SK-N-SH (cell line): Measurements from ENCODE around the gene CDH4. TPM values are rescaled to one million over a fixed set of nuclear protein-coding genes. Genes with fewer than 3 reads are reported as not detected.

ENCODE experiments used
- CTCF ChIA-PET: fragments of 300-600, 350-600 bp; formaldehyde crosslinking; extraction: SDS; loops from one replicate; lab custom pipeline; 2021; lab: Yijun Ruan, JAX
- POLR2A ChIA-PET: fragments of 350-600 bp; sonication (Branson Sonifier 250); formaldehyde crosslinking; extraction: SDS; loops from one replicate; lab custom pipeline; 2020; ENCODE audit warnings: antibody characterized with exemption, inconsistent platforms; lab: Yijun Ruan, JAX
- DNase-seq: peaks from one replicate; pipeline ENCODE4 v3.0.0; 2012
- H2AFZ ChIP-seq: fragments of 200-600 bp; sonication (generic); 2 replicates; pipeline ENCODE4 v1.8.1; 2016; ENCODE audit warnings: antibody characterized with exemption, mild to moderate bottlenecking, low read depth
- H3F3A ChIP-seq: fragments of 200-600 bp; sonication (generic); replicated peaks from 2 replicates; pipeline ENCODE3; 2016; ENCODE audit warnings: antibody characterized with exemption, mild to moderate bottlenecking; ENCODE audit not compliant: insufficient read depth
- H3K27ac ChIP-seq, 2 experiments: fragments of 200-500 bp in 1 of 2; fragments of 200-600 bp in 1 of 2; sonication (Bioruptor generic) in 1 of 2; sonication (generic), shearing (Covaris generic) in 1 of 2; 2 replicates each; pipeline versions ENCODE4 v1.5.1 to v1.6.1; 2014 to 2016; ENCODE audit warnings: low read depth in 2 of 2, inconsistent platforms in 1 of 2, low read length in 1 of 2, mild to moderate bottlenecking in 1 of 2, mixed read lengths in 1 of 2
- H3K27me3 ChIP-seq: fragments of 200-600 bp; sonication (generic), shearing (Covaris generic); 2 replicates; pipeline ENCODE4 v1.6.1; 2016; ENCODE audit warnings: mixed run types; ENCODE audit not compliant: insufficient read depth
- H3K36me3 ChIP-seq, 2 experiments: fragments of 200-500 bp in 1 of 2; fragments of 200-600 bp in 1 of 2; sonication (Bioruptor generic) in 1 of 2; sonication (generic) in 1 of 2; replicated peaks in 1 of 2; 2 replicates each; pipeline versions ENCODE3 to v1.5.1; 2014 to 2016; ENCODE audit warnings: low read length in 1 of 2, mild to moderate bottlenecking in 1 of 2; ENCODE audit not compliant: insufficient read depth in 2 of 2, control insufficient read depth in 1 of 2
- H3K4me1 ChIP-seq, 2 experiments: fragments of 200-500 bp in 1 of 2; fragments of 200-600 bp in 1 of 2; sonication (Bioruptor generic) in 1 of 2; sonication (generic), shearing (Covaris generic) in 1 of 2; 2 replicates each; pipeline versions ENCODE4 v1.5.1 to v1.6.1; 2014 to 2016; ENCODE audit warnings: low read depth in 1 of 2, low read length in 1 of 2, mixed run types in 1 of 2; ENCODE audit not compliant: insufficient read depth in 2 of 2, control insufficient read depth in 1 of 2
- H3K4me2 ChIP-seq: fragments of 200-600 bp; sonication (generic), shearing (Covaris generic); 2 replicates; pipeline ENCODE4 v1.6.1; 2017; ENCODE audit warnings: mixed run types
- H3K4me3 ChIP-seq, 2 experiments: fragments of 200-500 bp in 1 of 2; fragments of 200-600 bp in 1 of 2; sonication (Bioruptor generic) in 1 of 2; sonication (generic), shearing (Covaris generic) in 1 of 2; 2 replicates each; pipeline versions ENCODE4 v1.5.1 to v1.8.1; 2014 to 2016; ENCODE audit warnings: low read depth in 2 of 2, inconsistent platforms in 1 of 2, low read length in 1 of 2, mild to moderate bottlenecking in 1 of 2, mixed read lengths in 1 of 2, moderate library complexity in 1 of 2
- H3K79me2 ChIP-seq: fragments of 200-600 bp; sonication (generic); 2 replicates; pipeline ENCODE4 v1.8.1; 2017; ENCODE audit warnings: mild to moderate bottlenecking; ENCODE audit not compliant: insufficient read depth
- H3K9ac ChIP-seq: fragments of 200-600 bp; sonication (generic); 2 replicates; pipeline ENCODE4 v1.6.1; 2017; ENCODE audit warnings: mixed run types
- H3K9me2 ChIP-seq: fragments of 200-600 bp; sonication (generic); 2 replicates; pipeline ENCODE4 v1.6.1; 2017; ENCODE audit warnings: mixed run types
- H3K9me3 ChIP-seq: fragments of 200-600 bp; sonication (generic); 2 replicates; pipeline ENCODE4 v1.6.1; 2017; ENCODE audit warnings: mixed run types, mild to moderate bottlenecking, moderate library complexity
- H4K20me1 ChIP-seq: fragments of 200-600 bp; sonication (generic); 2 replicates; pipeline ENCODE4 v1.6.1; 2017; ENCODE audit warnings: mild to moderate bottlenecking, mixed run types; ENCODE audit not compliant: insufficient read depth
- CHD2 ChIP-seq: fragments of 150-350 bp; IDR thresholded peaks from 2 replicates; pipeline ENCODE4 v1.6.1; 2018; ENCODE audit warnings: low read length; ENCODE audit not compliant: partially characterized antibody
- EP300 ChIP-seq, 2 experiments: IDR thresholded peaks; 2 replicates each; pipeline versions ENCODE4 v1.4.0 to v1.6.1; 2012; ENCODE audit warnings: borderline replicate concordance in 1 of 2, low read depth in 1 of 2, low read length in 1 of 2
- EZH2phosphoT487 ChIP-seq: fragments of 200-600 bp; sonication (generic); IDR thresholded peaks from 2 replicates; pipeline ENCODE4 v1.6.1; 2017; ENCODE audit warnings: low read depth, mixed run types, mild to moderate bottlenecking, antibody characterized with exemption, moderate library complexity, borderline replicate concordance
- FOSL2 ChIP-seq: IDR thresholded peaks from 2 replicates; pipeline ENCODE4 v1.4.0; 2012; ENCODE audit warnings: low read depth, mild to moderate bottlenecking, moderate library complexity, borderline replicate concordance
- IRF3 ChIP-seq: fragments of 150-350 bp; IDR thresholded peaks from 2 replicates; pipeline ENCODE4 v1.6.1; 2016; ENCODE audit warnings: mild to moderate bottlenecking, low read depth, low read length
- MXI1 ChIP-seq: IDR thresholded peaks from 2 replicates; pipeline ENCODE4 v1.6.1; 2012; ENCODE audit warnings: mild to moderate bottlenecking, low read depth, low read length, improper control_type of control experiment
- NRF1 ChIP-seq: IDR thresholded peaks from 2 replicates; pipeline ENCODE4 v1.6.1; 2012; ENCODE audit warnings: low read depth, mild to moderate bottlenecking, low read length
- PBX3 ChIP-seq: IDR thresholded peaks from 2 replicates; pipeline ENCODE4; 2012
- RAD21 ChIP-seq: IDR thresholded peaks from 2 replicates; pipeline ENCODE4 v1.6.1; 2012; ENCODE audit warnings: mild to moderate bottlenecking, low read length
- RCOR1 ChIP-seq: fragments of 150-350 bp; IDR thresholded peaks from 2 replicates; pipeline ENCODE4 v1.6.1; 2017; ENCODE audit warnings: antibody characterized with exemption, low read length
- SMC3 ChIP-seq: IDR thresholded peaks from 2 replicates; pipeline ENCODE4 v1.6.1; 2012; ENCODE audit warnings: low read depth, low read length, improper control_type of control experiment
- TAF1 ChIP-seq: IDR thresholded peaks from 2 replicates; pipeline ENCODE4 v1.6.1; 2012; ENCODE audit warnings: low read depth, mild to moderate bottlenecking, low read length, moderate library complexity, borderline replicate concordance
- TCF12 ChIP-seq: IDR thresholded peaks from 2 replicates; pipeline ENCODE4 v1.4.0; 2012
- USF2 ChIP-seq: fragments of 150-350 bp; IDR thresholded peaks from 2 replicates; pipeline ENCODE4 v1.6.1; 2017; ENCODE audit warnings: antibody characterized with exemption, low read length, low read depth, borderline replicate concordance
- ZBTB33 ChIP-seq: IDR thresholded peaks from 2 replicates; pipeline ENCODE4 v1.4.0; 2012; ENCODE audit warnings: low read depth, borderline replicate concordance
- WGBS: methylation state at CpG from one replicate; pipeline ENCODE4 v1.1.6; 2017; ENCODE audit warnings: low lambda C conversion rate; 5-methylcytosine and 5-hydroxymethylcytosine counted together
- polyA plus RNA-seq, 3 experiments: library from polyadenylated mRNA; depleted of rRNA; stranded (reverse); fragments of >200 nt; gene quantifications; 2 replicates each; pipeline ENCODE4 v1.2.3, GENCODE V29; 2012

The CDH4 gene
- polyA plus RNA-seq, 1 of the 3 experiments (the other 2 are of a cell fraction) = not detected

GRCh38 chr20:61341605-61342004, 89.5 kb downstream of the CDH4 start:
- DNase-seq = no peak
- Histone ChIP-seq H3K9me3 (no peaks in the 10 kb centered on the region), H3K4me1 (no peaks in the 10 kb centered on the region), H3K4me2 (no peak overlapping the region), H3K79me2 (no peaks in the 10 kb centered on the region), H3K9me2 (no peaks in the 10 kb centered on the region), H3F3A (no peaks in the 10 kb centered on the region), H3K9ac (no peak overlapping the region), H3K27ac (no peak overlapping the region), H3K27me3 (no peaks in the 10 kb centered on the region), H3K36me3 (no peaks in the 10 kb centered on the region), H3K4me3 (no peak overlapping the region), H2AFZ (no peak overlapping the region), H4K20me1 (no peaks in the 10 kb centered on the region)
- WGBS = 35% methylated on average over 5 of the region's 5 CpGs
- CTCF ChIA-PET = no interaction called here
- TF ChIP-seq IRF3 = no peak
- TF ChIP-seq FOSL2 = no peak
- POLR2A ChIA-PET = no interaction called here

- 36% methylated on average over 9 of the region's 9 CpGs for WGBS
- Histone ChIP-seq H3K4me1 (no peaks in the 10 kb centered on the region), H3K9ac (no peak overlapping the region), H3K36me3 (no peaks in the 10 kb centered on the region), H3F3A (no peaks in the 10 kb centered on the region), H3K9me2 (no peaks in the 10 kb centered on the region), H3K79me2 (no peaks in the 10 kb centered on the region), H3K4me3 (no peak overlapping the region), H3K4me2 (no peak overlapping the region), H3K9me3 (no peaks in the 10 kb centered on the region), H4K20me1 (no peaks in the 10 kb centered on the region), H3K27ac (no peak overlapping the region), H3K27me3 (no peaks in the 10 kb centered on the region), H2AFZ (no peak overlapping the region)
- POLR2A ChIA-PET = no interaction called here
- TF ChIP-seq TCF12 (no peak), RAD21 (no peak), SMC3 (no peak), EP300 (IDR thresholded peaks at IDR 0.05; ENCODE audit: borderline replicate concordance in 1 of 2, low read depth in 1 of 2, low read length in 1 of 2) (no peak), MXI1 (no peak), CHD2 (no peak), RCOR1 (no peak), IRF3 (no peak), PBX3 (no peak), TAF1 (no peak), NRF1 (no peak), ZBTB33 (no peak), EZH2phosphoT487 (no peak), USF2 (no peak)
- no peak for DNase-seq
- CTCF ChIA-PET = no interaction called here
These were observed 91.9 kb downstream of the CDH4 start for GRCh38 chr20:61343934-61344333.
